IMR-90 (cell line): ENCODE measurements around the gene HERC6.

Experiments
- BHLHE40 ChIP-seq: fragments of 150-350 bp; IDR thresholded peaks from 2 replicates; pipeline ENCODE4 v1.6.1; 2016; ENCODE audit warnings: mild to moderate bottlenecking, low read depth, low read length
- CEBPB ChIP-seq: IDR thresholded peaks from 2 replicates; pipeline ENCODE4 v1.6.1; 2012; ENCODE audit warnings: low read depth, low read length, improper control_type of control experiment
- CHD1 ChIP-seq: IDR thresholded peaks from 2 replicates; pipeline ENCODE4 v1.6.1; 2012; ENCODE audit warnings: low read depth, low read length, improper control_type of control experiment
- FOS ChIP-seq: fragments of 150-350 bp; IDR thresholded peaks from 2 replicates; pipeline ENCODE4 v1.6.1; 2016; ENCODE audit warnings: low read depth, low read length
- MAFK ChIP-seq: IDR thresholded peaks from 2 replicates; pipeline ENCODE4 v1.6.1; 2012; ENCODE audit warnings: low read depth, low read length, improper control_type of control experiment
- NFE2L2 ChIP-seq: fragments of 150-350 bp; IDR thresholded peaks from 2 replicates; pipeline ENCODE4 v1.6.1; 2016; ENCODE audit warnings: low read depth, mild to moderate bottlenecking, low read length
- POLR2A ChIP-seq: IDR thresholded peaks from 2 replicates; pipeline ENCODE4 v1.6.1; 2012; ENCODE audit warnings: mild to moderate bottlenecking, low read depth, low read length
- RAD21 ChIP-seq: IDR thresholded peaks from 2 replicates; pipeline ENCODE4 v1.6.1; 2012; ENCODE audit warnings: low read length, improper control_type of control experiment
- RCOR1 ChIP-seq: IDR thresholded peaks from 2 replicates; pipeline ENCODE4 v1.6.1; 2012; ENCODE audit warnings: mild to moderate bottlenecking, low read length, improper control_type of control experiment; ENCODE audit not compliant: insufficient replicate concordance
- RFX5 ChIP-seq: IDR thresholded peaks from 2 replicates; pipeline ENCODE4 v1.8.0; 2012; ENCODE audit warnings: low read depth, mild to moderate bottlenecking, low read length, moderate library complexity
- TF ChIP-seq, protein P1 (sequence below): conservative IDR thresholded peaks from 2 replicates; pipeline ENCODE4 v1.5.1; 2012; ENCODE audit warnings: mild to moderate bottlenecking, low read depth, low read length, improper control_type of control experiment
- TF ChIP-seq, protein P2 (sequence below): fragments of 150-350 bp; IDR thresholded peaks from 2 replicates; pipeline ENCODE4 v1.6.1; 2017; ENCODE audit warnings: mild to moderate bottlenecking, antibody characterized with exemption, low read length, low read depth

DNA sequence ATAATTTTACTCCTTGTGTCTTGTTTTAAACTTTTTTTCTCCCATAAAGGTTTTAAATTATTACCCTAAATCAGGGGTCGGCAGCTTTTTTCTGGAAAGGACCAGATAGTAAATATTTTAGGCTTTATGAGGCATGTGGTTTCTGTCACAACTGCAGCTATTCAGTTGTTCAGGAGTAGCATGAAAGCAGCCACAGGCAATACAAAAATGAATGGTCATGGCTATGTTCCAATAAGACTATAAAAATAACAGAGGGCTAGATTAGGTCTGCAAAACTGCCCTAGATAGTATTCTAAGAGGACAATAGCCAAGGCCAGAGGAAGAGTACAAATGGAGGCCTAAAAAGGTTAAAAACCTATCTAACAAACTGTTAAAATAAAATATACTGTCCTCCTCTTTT is 102.9 kb downstream of the HERC6 start:
- TF ChIP-seq, protein P1, sequence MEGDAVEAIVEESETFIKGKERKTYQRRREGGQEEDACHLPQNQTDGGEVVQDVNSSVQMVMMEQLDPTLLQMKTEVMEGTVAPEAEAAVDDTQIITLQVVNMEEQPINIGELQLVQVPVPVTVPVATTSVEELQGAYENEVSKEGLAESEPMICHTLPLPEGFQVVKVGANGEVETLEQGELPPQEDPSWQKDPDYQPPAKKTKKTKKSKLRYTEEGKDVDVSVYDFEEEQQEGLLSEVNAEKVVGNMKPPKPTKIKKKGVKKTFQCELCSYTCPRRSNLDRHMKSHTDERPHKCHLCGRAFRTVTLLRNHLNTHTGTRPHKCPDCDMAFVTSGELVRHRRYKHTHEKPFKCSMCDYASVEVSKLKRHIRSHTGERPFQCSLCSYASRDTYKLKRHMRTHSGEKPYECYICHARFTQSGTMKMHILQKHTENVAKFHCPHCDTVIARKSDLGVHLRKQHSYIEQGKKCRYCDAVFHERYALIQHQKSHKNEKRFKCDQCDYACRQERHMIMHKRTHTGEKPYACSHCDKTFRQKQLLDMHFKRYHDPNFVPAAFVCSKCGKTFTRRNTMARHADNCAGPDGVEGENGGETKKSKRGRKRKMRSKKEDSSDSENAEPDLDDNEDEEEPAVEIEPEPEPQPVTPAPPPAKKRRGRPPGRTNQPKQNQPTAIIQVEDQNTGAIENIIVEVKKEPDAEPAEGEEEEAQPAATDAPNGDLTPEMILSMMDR: no peak
- TF ChIP-seq RFX5: no peak
- no peak for TF ChIP-seq POLR2A
- TF ChIP-seq RCOR1: no peak
- TF ChIP-seq NFE2L2: no peak
- no peak for TF ChIP-seq RAD21
- no peak for TF ChIP-seq BHLHE40
- no peak for TF ChIP-seq CEBPB
- no peak for TF ChIP-seq CHD1
- TF ChIP-seq MAFK: no peak
- no peak for TF ChIP-seq FOS
- TF ChIP-seq, protein P2, sequence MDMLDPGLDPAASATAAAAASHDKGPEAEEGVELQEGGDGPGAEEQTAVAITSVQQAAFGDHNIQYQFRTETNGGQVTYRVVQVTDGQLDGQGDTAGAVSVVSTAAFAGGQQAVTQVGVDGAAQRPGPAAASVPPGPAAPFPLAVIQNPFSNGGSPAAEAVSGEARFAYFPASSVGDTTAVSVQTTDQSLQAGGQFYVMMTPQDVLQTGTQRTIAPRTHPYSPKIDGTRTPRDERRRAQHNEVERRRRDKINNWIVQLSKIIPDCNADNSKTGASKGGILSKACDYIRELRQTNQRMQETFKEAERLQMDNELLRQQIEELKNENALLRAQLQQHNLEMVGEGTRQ: no peak
